ENCODE data around the gene TH. TPM values are rescaled to one million over a fixed set of nuclear protein-coding genes. Genes with fewer than 3 reads are reported as not detected.
A peak's percentile ranks its signal among the peaks of the same experiment; 100 is the strongest.

The TH gene
- total and polyA plus RNA-seq, 9 of the 15 experiments (the other 6 are each of a cell fraction or from before 2014, with no cell fraction given): not detected

DNA sequence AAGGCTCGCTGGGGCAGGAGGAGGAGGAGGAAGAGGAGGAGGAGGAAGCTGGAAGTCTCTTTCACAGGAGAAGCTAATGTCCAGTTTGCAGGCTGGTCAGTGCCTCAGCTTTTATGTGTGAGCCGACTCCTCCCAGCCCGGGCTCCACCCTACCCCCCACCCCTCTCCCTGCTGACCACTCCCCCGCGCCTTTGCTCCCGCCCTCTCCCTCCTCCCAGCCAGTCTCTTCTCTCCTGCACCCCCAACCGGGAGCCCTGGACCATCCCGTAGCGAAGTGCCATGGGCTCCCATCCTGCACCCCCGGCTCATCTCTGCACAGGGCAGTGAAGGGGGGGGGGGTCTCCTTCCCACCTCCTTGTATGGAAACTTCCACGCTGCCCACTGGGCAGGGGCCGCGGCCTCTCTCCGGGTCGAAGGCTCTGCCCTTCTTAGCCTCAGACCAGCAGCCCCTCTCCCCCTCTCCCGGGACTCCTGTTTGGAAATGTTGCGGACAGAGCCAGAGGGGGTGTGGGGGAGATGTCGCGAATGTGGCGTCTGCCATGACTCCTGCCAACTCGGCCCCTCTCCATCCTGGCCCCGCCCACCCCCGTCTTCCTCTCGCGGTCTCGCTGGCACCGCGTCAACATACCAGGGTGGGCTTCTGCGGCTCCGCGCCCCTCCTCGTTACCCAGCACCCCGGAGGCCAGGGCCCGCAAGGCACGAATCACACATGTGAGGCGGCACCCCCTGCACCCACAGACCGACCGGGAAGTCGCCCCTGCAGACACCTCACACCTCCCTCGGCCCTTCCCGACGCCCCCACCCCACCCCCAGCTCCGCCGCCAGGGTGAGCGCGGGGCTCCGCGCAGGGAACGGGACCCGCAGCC is 34.2 kb downstream of the TH start:
- WGBS (ENCODE audit: insufficient coverage, low coverage, missing lambda C conversion rate): 16% methylated on average over 21 of the region's 50 CpGs

More for the DNA sequence above, 34.2 kb downstream of the TH start:
- in situ Hi-C loops (cut with MboI) (no loop called here), intact Hi-C loops (cut with micrococcal nuclease) (no loop called here)
- no peak overlapping the region; a peak in 1 of 4 replicates for H3K9ac ChIP-seq (ENCODE audit: insufficient read depth in 1 of 2, low read depth in 2 of 2, low read length in 2 of 2)
- no peak overlapping the region for H2AFZ ChIP-seq (ENCODE audit: low read depth, low read length)
- ChIA-PET CTCF (ENCODE audit: low intra/inter-chr PET ratio) (no interaction called here), POLR2A (no interaction called here)
- H3K4me2 ChIP-seq (ENCODE audit: insufficient read depth, low read length): no peak overlapping the region
- FAIRE-seq (no peak), DNase-seq (ENCODE audit: extremely low read depth in 1 of 4, low spot score in 3 of 4) (peak; percentile 46 to 88 (median 82)), ATAC-seq (peak; percentile 94)
- H3K27ac ChIP-seq (ENCODE audit: extremely low read depth, low read depth, low read length): no peak overlapping the region
- no peaks in the 10 kb centered on the region for H4K20me1 ChIP-seq (replicated peaks; ENCODE audit: control insufficient read depth, insufficient read depth, low read length)
- no peak overlapping the region for H3K4me3 ChIP-seq
- no peaks in the 10 kb centered on the region for H3K79me2 ChIP-seq (ENCODE audit: control insufficient read depth, insufficient read depth, low read length)
- TF ChIP-seq SMAD2 (IDR thresholded peaks at IDR 0.05; ENCODE audit: low read depth, low read length): no peak
- 0 out of 2 replicates have a peak, but pooled peaks have one; percentile 55 for TF ChIP-seq ZNF740 (CRISPR knock-in tag; IDR thresholded peaks at IDR 0.05)
- TF ChIP-seq ZNF740 (tag; IDR thresholded peaks at IDR 0.05): no peak
- no peak for TF ChIP-seq SIRT6 (IDR thresholded peaks at IDR 0.05; ENCODE audit: low read depth, low read length)
- TF ChIP-seq PTTG1 (tag; IDR thresholded peaks at IDR 0.05; ENCODE audit: low read depth): no peak
- H3K9me3 ChIP-seq (replicated peaks; ENCODE audit: control insufficient read depth, insufficient read depth, low read depth, low read length): no peaks in the 10 kb centered on the region
- no peaks in the 10 kb centered on the region for H3K9me1 ChIP-seq (ENCODE audit: control insufficient read depth, insufficient read depth, low read length)
- no peaks in the 10 kb centered on the region for H3K36me3 ChIP-seq (ENCODE audit: control insufficient read depth, insufficient read depth, low read length)
- H3K4me1 ChIP-seq (replicated peaks in 1 of 2; ENCODE audit: control insufficient read depth in 2 of 2, insufficient read depth in 2 of 2, low read length in 2 of 2): peaks cover 0 to 30% of the 10 kb centered on the region in 2 experiments; a peak in 2 of 5 replicates
- peaks cover 11 to 47% of the 10 kb centered on the region in 2 experiments; a peak in 3 of 5 replicates for H3K27me3 ChIP-seq (ENCODE audit: control insufficient read depth in 2 of 2, insufficient read depth in 2 of 2, low read length in 2 of 2)
- no TSS peak for BruUV-seq (replicated peaks)

Data from K562 (cell line).